ENCODE data around the gene TRMT6.

DNA sequence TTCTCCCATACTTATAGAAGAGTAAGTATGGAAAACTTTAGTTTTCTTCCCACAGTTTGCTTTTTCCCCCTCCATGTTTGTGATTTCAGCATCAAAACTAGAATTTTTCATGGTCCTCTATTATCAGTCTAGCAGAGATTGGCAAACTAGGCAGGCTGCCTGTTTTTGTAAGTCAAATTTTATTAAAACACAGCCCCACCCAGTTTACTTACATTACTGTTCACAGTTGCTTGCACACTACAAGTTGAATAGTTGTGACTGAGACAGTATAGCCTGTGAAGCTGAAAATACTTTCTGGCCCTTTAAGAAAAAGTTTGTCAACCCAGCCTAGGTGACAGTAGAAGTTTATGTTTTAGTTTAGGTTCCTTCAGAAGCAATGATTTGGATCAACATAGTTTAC lies 19.6 kb upstream of the TRMT6 start:
- TF ChIP-seq CTCF (IDR thresholded peaks at IDR 0.05) (no peak), EP300 (IDR thresholded peaks at IDR 0.05) (no peak), POLR2A (IDR thresholded peaks at IDR 0.05) (no peak)
